ENCODE data around the gene SLC5A6.

DNA sequence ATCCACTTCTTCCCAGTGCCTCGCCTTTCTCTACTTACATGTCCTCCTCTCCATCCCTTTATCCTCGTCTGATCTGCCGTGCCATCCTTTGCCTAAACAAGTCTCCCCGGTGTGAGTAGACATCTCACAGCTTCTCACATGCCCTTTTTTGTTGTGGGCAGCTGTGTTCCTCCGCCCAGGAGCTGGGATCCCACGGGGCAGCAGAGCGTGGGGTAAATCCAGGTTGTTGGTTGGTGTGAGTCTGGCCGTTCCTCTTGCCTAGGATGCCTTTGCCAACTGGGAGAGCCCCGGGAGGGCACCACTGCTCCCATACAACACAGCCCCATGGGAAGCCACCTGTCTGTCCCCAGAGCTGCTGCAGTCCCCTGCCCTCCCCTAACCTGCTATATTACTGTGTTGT, 28.3 kb upstream of the SLC5A6 start:
- TF ChIP-seq NR2C2 (CRISPR knock-in tag; IDR thresholded peaks at IDR 0.05) (no peak), ZNF232 (CRISPR knock-in tag; IDR thresholded peaks at IDR 0.05) (no peak)
- TF ChIP-seq, protein P1, sequence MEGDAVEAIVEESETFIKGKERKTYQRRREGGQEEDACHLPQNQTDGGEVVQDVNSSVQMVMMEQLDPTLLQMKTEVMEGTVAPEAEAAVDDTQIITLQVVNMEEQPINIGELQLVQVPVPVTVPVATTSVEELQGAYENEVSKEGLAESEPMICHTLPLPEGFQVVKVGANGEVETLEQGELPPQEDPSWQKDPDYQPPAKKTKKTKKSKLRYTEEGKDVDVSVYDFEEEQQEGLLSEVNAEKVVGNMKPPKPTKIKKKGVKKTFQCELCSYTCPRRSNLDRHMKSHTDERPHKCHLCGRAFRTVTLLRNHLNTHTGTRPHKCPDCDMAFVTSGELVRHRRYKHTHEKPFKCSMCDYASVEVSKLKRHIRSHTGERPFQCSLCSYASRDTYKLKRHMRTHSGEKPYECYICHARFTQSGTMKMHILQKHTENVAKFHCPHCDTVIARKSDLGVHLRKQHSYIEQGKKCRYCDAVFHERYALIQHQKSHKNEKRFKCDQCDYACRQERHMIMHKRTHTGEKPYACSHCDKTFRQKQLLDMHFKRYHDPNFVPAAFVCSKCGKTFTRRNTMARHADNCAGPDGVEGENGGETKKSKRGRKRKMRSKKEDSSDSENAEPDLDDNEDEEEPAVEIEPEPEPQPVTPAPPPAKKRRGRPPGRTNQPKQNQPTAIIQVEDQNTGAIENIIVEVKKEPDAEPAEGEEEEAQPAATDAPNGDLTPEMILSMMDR (IDR thresholded peaks at IDR 0.05): no peak

All from WTC11 (cell line).